ENCODE data around the gene PLCB3.
"Not testable (repeated sequence)": the region's sequence is repeated elsewhere in the genome, so short reads cannot be mapped to it uniquely, and the experiment has no call there.

Gene PLCB3

DNA sequence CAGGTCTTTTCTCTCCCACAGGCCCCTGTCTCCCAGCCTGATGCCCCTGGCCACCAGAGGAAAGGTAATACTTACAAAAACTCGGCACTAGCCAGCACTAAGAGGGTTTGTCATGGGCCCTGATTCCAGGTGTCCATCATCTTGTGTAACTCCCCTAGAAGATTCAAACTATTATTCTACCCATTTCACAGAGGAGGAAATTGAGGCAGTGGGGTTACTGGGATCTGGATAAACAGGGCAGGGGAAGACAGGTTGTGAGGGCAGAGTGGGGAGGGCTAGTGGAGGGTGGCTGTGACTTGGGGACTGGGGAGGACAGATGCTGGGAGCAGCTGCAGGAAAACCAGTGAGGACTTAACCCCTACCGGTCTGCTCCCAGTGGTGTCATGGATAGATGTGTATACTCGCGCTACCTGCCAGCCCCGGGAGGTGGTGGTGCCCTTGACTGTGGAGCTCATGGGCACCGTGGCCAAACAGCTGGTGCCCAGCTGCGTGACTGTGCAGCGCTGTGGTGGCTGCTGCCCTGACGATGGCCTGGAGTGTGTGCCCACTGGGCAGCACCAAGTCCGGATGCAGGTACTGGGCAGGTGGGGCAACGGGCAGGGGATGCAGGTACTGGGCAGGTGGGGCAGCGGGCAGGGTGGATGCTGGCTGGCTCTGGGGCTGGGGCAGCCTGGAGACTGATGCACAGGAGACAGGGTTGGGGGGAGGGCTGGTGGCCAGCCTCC lies 15.7 kb upstream of the PLCB3 start:
- no peak for DNase-seq (ENCODE audit: low read depth in 2 of 2)

GRCh38 chr11:64237484-64237951 lies 13.8 kb upstream of the PLCB3 start:
- DNase-seq (ENCODE audit: low read depth in 2 of 2), result no peak

GRCh38 chr11:64238076-64238475 lies 13.3 kb upstream of the PLCB3 start:
- no peak for DNase-seq (ENCODE audit: low read depth in 2 of 2)

GRCh38 chr11:64238999-64239398 lies 12.3 kb upstream of the PLCB3 start:
- no peak for DNase-seq (ENCODE audit: low read depth in 2 of 2)

DNA sequence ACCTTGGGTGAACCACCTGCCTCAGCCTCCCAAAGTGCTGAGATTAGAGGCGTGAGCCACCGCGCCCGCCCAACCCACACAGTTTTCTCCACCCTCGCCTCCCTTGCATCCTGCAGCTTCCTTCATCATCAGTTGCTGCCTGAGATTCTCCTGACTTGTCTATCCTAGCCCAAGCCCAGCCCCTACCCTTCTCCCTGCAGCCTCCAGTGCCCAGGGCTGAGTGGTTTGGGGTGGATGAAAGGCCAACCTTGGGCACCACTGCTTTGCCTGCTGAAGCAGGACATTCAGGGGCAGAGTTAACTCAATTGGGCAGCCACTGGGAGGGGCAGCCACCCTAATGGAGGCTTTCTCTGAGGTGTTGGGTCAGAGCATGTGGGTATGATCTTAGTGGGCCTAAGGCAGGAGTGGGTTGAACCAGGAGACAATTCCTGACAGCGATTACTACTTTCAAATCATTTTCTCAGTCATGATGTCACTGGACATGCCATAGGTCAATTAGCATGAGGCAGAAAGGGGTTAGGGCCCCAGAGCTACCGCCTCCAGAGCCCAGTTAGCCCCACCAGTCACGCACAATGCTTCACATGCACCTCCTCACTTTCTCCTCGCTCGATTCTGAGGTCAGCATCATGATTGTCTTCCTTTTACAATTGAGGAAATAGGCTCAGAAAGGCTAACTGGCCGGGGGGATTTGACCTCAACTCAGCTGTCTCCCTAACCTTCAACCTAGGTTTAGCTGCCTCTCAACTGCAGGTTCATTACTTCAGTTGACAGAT lies 11.5 kb upstream of the PLCB3 start:
- no peak for DNase-seq (ENCODE audit: low read depth in 2 of 2)

DNA sequence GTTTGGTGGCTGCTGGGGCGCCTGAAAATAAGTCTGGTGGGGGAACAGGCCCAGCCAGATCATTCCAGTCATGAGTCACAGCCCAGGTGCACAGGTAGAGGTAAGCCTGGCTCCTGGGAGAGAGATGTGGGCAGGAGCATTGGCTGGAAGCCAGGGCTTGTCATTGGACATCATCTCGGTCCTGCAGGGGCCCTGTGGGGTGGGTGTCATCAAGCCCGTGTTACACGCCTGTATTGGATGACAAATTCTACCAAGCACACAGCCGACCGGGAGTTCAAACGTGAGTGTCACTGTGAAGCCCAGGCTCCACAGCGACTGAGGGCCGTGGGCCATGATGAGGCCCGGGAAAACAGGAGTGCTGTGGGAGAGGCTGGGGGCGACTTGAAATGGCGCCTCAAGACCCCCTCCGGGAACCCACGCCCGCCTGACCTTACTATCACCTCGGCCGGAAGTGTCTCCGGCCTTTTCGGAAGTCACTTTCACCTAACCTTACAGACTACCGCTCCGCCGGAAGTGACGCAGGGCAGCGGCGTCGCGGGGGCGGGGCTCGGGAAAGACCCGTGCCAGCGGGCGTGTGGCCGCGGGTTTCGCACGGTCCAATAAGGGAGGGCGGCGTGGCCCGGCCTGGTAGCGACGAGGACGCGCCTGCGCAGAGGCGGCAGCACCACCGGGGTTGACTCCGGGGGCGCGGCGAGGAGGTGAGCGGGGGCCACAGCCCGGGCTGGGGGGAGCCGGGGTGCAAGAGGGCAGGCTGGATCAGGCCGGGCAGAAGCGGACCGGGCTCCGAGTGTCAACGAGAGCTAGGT lies 10.7 kb upstream of the PLCB3 start, which contains the start of gene FKBP2:
Gene FKBP2, plus strand, starts transcription at position 661 of the 806 bp plus-strand sequence. CDS start 1,293 bp downstream, outside the sequence.
- peak; percentile 95 to 96 for DNase-seq (ENCODE audit: low read depth in 2 of 2)

GRCh38 chr11:64241241-64241490 lies 10.2 kb upstream of the PLCB3 start:
- peak in 1 of 2 donors; percentile 99 for DNase-seq (ENCODE audit: low read depth in 2 of 2)

DNA sequence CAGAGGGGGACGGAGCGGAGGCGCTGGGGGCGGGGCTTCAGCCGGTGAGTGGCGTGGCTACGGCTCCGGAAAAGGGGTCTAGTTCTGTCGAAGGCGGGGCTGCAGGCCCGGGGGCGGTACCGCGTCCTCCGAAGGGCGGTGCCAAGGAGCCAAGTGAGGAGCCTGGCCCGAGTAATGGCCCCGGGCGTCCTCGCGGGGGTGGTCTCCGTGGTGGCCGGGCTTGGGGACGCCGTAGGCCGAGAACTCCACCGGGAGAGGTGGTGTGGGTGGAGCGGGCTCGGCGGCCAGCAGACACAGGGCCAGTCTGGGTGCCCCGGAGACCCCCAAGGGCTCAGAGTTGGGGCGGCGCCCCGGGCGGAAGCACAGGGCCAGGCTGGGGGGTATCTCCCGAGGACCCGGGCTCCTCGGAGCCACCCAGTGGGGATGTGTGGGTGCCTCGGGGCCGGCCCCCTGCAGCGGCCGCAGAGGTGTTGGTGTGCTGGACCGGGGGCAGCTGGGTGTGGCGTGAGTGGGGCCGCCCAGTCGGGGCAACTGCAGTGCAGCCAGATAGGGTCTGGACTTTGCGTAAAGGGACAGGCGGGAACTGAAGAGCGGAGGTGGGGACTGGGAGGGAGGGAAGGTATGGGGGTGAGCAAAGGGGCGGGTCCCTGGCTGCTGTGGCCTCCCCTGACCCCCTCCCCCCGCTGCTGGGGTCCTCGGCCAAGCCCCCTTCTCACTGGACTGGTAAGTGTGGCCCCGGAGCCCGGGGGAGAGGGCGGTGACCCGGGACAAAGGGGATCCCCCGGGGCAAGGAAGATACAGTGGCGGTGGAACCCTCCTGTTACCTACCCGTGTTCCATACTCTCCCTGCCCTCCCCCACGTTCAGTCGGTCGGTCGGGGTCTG lies 9.6 kb upstream of the PLCB3 start:
- peak in 1 of 2 donors; percentile 100 for DNase-seq (ENCODE audit: low read depth in 2 of 2)

DNA sequence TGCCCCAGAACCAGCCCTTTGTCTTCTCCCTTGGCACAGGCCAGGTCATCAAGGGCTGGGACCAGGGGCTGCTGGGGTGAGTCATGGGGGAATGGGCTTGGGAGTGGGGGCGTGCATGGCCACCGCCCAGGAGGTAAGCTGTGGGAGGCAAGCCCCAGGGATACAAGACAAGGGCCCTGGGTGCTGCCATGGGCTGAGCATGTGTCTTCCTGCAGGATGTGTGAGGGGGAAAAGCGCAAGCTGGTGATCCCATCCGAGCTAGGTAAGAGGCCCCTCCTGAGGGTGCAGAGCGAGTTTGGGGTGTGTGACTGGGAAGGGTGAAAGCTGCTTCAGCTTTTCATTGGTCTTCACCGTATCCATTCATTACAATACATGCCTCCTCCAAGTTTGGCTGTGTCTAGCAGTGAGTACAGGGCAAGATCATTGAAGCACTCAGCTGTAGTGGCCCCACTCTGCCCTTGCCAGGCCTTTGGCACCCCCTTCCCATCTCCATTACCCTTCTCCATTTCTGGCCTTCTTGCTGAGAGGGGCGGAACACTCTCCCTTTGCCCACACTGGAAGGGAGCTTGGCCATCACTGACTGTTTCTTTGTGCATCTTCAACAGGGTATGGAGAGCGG lies 8.0 kb upstream of the PLCB3 start:
- no peak for DNase-seq (ENCODE audit: low read depth in 2 of 2)

DNA sequence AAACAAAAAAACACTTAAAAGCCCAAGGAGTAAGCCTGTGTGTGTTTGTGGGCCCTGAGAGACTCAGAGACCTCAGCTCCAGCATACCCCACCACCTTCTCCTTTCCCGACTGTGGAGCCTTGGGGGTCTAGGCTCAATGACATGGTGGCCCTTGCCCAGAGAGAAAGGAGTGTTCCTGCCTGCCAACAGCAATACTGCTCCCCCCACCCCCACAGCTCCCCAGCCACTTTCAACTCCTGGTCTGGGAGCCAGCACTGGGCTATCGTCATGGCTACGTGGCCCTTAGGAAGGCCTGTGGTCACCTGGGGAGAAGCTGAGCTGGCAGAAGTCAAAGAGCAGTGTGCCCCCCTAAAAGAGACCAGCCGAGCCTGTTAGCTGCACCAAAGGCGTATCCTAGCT lies 7.2 kb upstream of the PLCB3 start:
- DNase-seq (ENCODE audit: low read depth in 2 of 2), result no peak

- DNase-seq (ENCODE audit: low read depth in 2 of 2), result no peak
Measured at GRCh38 chr11:64244966-64245365, 6.4 kb upstream of the PLCB3 start.

- DNase-seq (ENCODE audit: low read depth in 2 of 2), result no peak
Measured at GRCh38 chr11:64245401-64245796, 5.9 kb upstream of the PLCB3 start.

DNA sequence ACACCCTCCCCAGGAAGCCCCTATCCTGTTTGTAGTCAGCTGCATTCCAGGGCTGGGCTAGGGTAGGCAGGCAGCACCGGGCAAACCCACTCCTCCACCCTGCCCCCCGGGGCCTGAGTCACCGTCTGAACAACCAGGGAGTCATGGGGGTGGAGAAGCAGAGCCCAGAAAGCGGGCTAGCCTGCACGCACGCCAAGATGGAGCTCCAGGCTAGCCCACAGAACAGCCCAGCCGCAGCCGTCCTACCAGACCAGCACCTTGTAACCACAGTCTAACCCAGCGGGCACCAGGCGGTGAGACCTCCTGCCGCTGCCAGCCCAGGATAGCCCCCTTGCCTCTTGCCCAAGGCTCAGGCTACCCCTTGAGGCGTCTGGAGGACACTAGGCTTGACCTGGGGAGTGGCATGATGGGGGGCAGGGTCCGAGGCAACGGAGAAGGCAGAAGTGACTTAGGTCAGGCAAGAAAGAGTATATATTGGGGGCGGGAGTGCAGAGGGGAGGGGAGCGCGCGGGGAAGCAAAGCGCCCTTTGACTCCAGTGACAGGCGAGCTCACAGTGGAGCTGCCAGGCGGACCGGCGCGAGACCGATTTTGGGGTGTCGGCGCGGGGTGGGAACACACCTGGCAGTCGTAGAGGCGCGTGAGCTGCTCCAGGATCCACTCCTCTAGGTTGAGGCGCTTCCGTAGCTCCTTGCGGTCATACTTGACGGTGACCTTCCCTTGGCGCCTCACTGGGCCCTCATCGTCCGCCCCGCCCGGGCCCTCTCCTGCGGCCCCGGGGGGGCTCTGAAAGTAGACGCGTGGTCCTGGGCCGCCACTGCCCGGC lies 5.3 kb upstream of the PLCB3 start:
- peak; percentile 72 to 74 for DNase-seq (ENCODE audit: low read depth in 2 of 2)

DNA sequence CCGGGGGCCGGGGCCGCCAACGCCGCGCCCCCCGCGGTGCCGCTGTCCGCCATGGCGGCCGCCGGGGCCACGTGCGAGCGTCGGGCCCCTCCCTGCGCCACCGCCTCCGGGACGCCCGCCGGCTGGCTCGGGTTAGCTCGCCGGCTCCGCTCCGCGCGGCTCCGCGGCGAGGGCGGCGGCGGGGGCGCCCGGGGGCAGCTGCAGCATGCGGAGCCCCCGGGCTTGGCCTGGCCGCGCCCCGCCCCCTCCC lies 4.8 kb upstream of the PLCB3 start:
- not testable (repeated sequence) for DNase-seq (ENCODE audit: low read depth in 2 of 2)

DNA sequence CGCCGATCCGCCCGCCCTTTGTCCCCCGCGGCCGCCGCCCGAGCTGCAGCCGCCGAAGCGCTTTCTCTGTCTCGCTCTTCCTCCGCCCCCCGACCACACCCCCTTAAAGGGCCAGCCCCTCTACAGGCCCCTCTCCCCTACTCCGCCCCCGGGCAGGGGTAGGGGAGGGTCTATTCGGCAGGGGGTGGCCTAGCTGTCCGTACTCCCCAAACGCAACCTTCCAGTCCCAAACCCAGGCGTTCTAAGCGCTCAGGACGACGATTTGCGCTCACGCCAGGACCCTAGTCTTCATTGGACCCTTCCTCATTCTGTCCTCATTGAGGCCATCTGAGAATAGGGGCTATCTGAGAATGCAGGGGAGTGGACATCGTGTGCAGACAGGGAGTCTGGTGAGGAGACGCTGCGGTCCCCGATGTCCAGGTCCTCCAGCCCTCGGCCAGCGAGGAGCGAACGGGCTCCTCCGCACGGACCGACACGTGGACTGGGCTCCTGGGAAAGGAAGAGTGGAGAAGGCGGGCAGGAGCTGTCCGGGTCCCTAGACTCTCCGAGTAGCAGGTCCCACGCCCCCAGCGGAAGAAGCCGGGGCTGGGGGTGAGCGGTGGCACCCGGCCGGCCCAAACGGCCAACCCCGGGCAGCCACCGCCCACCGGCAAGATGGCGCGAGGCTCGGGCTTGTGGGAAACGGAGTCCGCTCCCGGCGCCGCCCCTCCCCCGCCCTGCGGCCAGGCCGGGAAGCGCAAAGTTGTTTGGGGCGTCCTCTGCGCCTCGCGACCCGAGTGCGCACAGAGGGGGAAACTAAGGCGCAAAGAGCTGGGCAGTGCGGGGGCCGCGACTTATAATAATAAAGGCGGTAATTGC lies 4.2 kb upstream of the PLCB3 start, which contains the start of gene PPP1R14B:
Gene PPP1R14B, minus strand, starts transcription at position 73 of the 858 bp plus-strand sequence. CDS start 270 bp downstream, outside the sequence.
- peak; percentile 59 to 66 for DNase-seq (ENCODE audit: low read depth in 2 of 2)

GRCh38 chr11:64247729-64248531 lies 3.4 kb upstream of the PLCB3 start:
- no peak for DNase-seq (ENCODE audit: low read depth in 2 of 2)

GRCh38 chr11:64248578-64248977 lies 2.8 kb upstream of the PLCB3 start:
- no peak for DNase-seq (ENCODE audit: low read depth in 2 of 2)

GRCh38 chr11:64249038-64249437 lies 2.3 kb upstream of the PLCB3 start:
- no peak for DNase-seq (ENCODE audit: low read depth in 2 of 2)

All from activated CD8-positive, alpha-beta memory T cell treated with anti-CD3 and anti-CD28 coated beads for 4 hours (primary cell).